Natural killer cell (primary cell): ENCODE results near the gene APOBEC3G. TPM values are rescaled to one million over a fixed set of nuclear protein-coding genes. Genes with fewer than 3 reads are reported as not detected.
"Not testable (repeated sequence)": the region's sequence is repeated elsewhere in the genome, so short reads cannot be mapped to it uniquely, and the experiment has no call there.

Source experiments
- ATAC-seq, 3 donors: fragments of 150-1000 bp in 2 of 3; fragments of 200-7000 bp in 1 of 3; cut with Tn5 transposase; 1 replicate in 1 of 3; 2 replicates in 2 of 3; pipeline ENCODE4 v1.10.0; 2021; ENCODE audit warnings: mild to moderate bottlenecking in 2 of 3, moderate library complexity in 2 of 3
- DNase-seq, 2 donors: peaks; one replicate each; pipeline versions ENCODE4 v3.0.0 to v3.0.0-alpha.2; 2013 to 2021; ENCODE audit warnings: mixed read lengths in 1 of 2
- H3K27ac ChIP-seq: one replicate; pipeline ENCODE4 v1.5.1; 2013; ENCODE audit warnings: mild to moderate bottlenecking, low read length
- H3K27me3 ChIP-seq: one replicate; pipeline ENCODE4 v1.6.1; 2013; ENCODE audit warnings: low read length; ENCODE audit not compliant: control insufficient read depth, insufficient read depth
- H3K36me3 ChIP-seq: one replicate; pipeline ENCODE4 v1.6.1; 2013; ENCODE audit warnings: low read length; ENCODE audit not compliant: control insufficient read depth, insufficient read depth
- H3K4me1 ChIP-seq: one replicate; pipeline ENCODE4 v1.6.1; 2013; ENCODE audit warnings: low read length; ENCODE audit not compliant: control insufficient read depth, insufficient read depth
- H3K4me3 ChIP-seq: one replicate; pipeline ENCODE4 v1.5.1; 2013; ENCODE audit warnings: low read length
- H3K9me3 ChIP-seq: one replicate; pipeline ENCODE4 v1.6.1; 2013; ENCODE audit warnings: low read length; ENCODE audit not compliant: control insufficient read depth, insufficient read depth
- H3K27ac Mint-ChIP-seq, 2 donors: one replicate each; pipeline ENCODE4 v1.8.0; 2022; ENCODE audit warnings: mild to moderate bottlenecking in 2 of 2, mixed read lengths in 2 of 2, moderate library complexity in 1 of 2
- H3K27me3 Mint-ChIP-seq, 2 donors: one replicate each; pipeline ENCODE4 v1.8.0; 2022; ENCODE audit warnings: low read depth in 2 of 2, mixed read lengths in 2 of 2
- H3K36me3 Mint-ChIP-seq: one replicate; pipeline ENCODE4 v1.8.0; 2022; ENCODE audit warnings: mixed read lengths
- H3K4me1 Mint-ChIP-seq, 2 donors: one replicate each; pipeline ENCODE4 v1.8.0; 2022; ENCODE audit warnings: mixed read lengths in 2 of 2
- H3K4me3 Mint-ChIP-seq: one replicate; pipeline ENCODE4 v1.8.0; 2022; ENCODE audit warnings: mild to moderate bottlenecking, moderate library complexity, mixed read lengths
- H3K9me3 Mint-ChIP-seq, 2 donors: one replicate each; pipeline ENCODE4 v1.8.0; 2022; ENCODE audit warnings: mixed read lengths in 2 of 2
- WGBS: methylation state at CpG from one replicate; pipeline ENCODE4 v1.1.7; 2013; ENCODE audit warnings: missing lambda C conversion rate; ENCODE audit not compliant: insufficient coverage; 5-methylcytosine and 5-hydroxymethylcytosine counted together
- intact Hi-C: fragments of 100-400 bp; cut with micrococcal nuclease; formaldehyde crosslinking; loops from one replicate; pipeline ENCODE4 v1.14.2; 2022
- total RNA-seq, 4 donors: library from RNA; stranded (reverse); fragments of 120-200 nt in 1 of 4; gene quantifications; one replicate each; pipeline versions ENCODE4 v1.2.3 to v1.2.4, GENCODE V29; 2013 to 2022
- TF ChIP-seq, protein P1 (sequence below): fragments of 200-600 bp; IDR thresholded peaks from one replicate; pipeline ENCODE4 v1.8.0; 2022; ENCODE audit warnings: antibody characterized with exemption

APOBEC3G gene
- total RNA-seq, result 100 to 1,000 TPM; 168 to 308 (median 237) TPM
- total RNA-seq (2013), result 267 TPM

DNA sequence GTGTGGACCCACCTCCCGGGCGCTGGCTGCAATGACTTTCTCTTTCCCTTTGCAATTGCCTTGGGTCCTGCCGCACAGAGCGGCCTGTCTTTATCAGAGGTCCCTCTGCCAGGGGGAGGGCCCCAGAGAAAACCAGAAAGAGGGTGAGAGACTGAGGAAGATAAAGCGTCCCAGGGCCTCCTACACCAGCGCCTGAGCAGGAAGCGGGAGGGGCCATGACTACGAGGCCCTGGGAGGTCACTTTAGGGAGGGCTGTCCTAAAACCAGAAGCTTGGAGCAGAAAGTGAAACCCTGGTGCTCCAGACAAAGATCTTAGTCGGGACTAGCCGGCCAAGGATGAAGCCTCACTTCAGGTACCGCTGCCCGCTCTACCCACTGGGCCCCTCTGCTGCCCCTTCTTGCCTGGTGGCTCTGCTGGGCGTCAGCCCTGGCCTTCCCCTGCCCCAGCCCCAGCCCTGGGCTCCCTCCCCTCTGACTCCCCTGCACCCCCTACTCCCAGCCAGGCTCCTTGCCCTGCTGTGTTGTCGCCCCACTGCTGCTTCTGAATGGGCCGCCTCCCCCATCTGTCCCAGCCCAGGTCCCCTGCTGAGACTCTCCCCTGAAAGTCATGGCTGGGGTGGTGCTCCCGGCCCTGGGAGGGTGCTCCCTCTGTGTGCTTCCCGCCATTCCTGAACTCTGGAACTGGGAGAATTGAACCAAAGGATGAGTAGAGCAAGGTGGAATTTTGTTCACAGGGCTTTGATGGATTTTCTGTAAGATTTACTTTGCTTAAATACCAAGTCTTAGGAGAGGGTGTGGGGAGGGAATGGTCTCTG lies at the start of gene APOBEC3G:
Gene APOBEC3G (plus strand): TSS at position 250 of the 815 bp plus-strand sequence. CDS start 87 bp downstream, at position 337.
- DNase-seq (peak; percentile 61 to 81), ATAC-seq (peak; percentile 77 to 91 (median 81))
- Mint-ChIP-seq H3K4me1 (peaks cover 58 to 73% of the 10 kb centered on the region in 2 donors), H3K27ac (peak within 1 kb of the TSS; percentile 98 to 99), H3K4me3 (peak within 1 kb of the TSS; percentile 99)
- H3K9me3 ChIP-seq, H3K27me3 ChIP-seq, H3K36me3 Mint-ChIP-seq, H3K9me3 Mint-ChIP-seq, H3K27me3 Mint-ChIP-seq: not testable (repeated sequence)
- peaks cover 60% of the 10 kb centered on the region for H3K4me1 ChIP-seq
- H3K36me3 ChIP-seq, result peaks cover 24% of the 10 kb centered on the region
- intact Hi-C loops, result loop anchor here (1.0 kb wide), 1 partner anchor 38 kb away; no protein-coding TSS in a partner anchor
- H3K4me3 ChIP-seq, result peak within 1 kb of the TSS; percentile 69
- 3% methylated on average over 13 of the region's 17 CpGs for WGBS
- peak within 1 kb of the TSS; percentile 87 for H3K27ac ChIP-seq

DNA sequence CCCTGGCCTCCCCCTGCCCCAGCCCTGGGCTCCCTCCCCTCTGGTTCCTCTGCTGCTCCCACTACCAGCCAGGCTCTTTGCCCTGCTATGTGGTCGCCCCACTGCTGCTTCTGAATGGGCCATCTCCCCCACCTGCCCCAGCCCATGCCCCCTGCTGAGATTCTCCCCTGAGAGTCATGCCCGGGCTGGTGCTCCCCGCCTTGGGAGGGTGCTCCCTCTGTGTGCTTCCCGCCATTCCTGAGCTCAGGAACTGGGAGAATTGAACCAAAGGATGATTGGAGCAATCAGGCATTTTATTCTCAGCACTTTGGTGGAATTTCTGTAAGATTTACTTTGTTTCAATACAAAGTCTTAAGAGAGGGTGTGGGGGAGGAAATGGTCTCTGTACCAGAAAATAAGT lies 49.4 kb upstream of the APOBEC3G start:
- Mint-ChIP-seq H3K27me3 (no peaks in the 10 kb centered on the region), H3K36me3 (no peaks in the 10 kb centered on the region), H3K9me3 (no peaks in the 10 kb centered on the region), H3K4me1 (peaks cover 5 to 39% of the 10 kb centered on the region in 2 donors), H3K4me3 (no peak overlapping the region), H3K27ac (peak overlapping the region; percentile 47 to 58)
- intact Hi-C loops, result loop anchor here (5.0 kb wide), 1 partner anchor 35 kb away; no protein-coding TSS in a partner anchor
- no peak for ATAC-seq
- peaks cover 30% of the 10 kb centered on the region for H3K4me1 ChIP-seq
- DNase-seq, result no peak
- no peak overlapping the region for H3K4me3 ChIP-seq
- TF ChIP-seq, protein P1, sequence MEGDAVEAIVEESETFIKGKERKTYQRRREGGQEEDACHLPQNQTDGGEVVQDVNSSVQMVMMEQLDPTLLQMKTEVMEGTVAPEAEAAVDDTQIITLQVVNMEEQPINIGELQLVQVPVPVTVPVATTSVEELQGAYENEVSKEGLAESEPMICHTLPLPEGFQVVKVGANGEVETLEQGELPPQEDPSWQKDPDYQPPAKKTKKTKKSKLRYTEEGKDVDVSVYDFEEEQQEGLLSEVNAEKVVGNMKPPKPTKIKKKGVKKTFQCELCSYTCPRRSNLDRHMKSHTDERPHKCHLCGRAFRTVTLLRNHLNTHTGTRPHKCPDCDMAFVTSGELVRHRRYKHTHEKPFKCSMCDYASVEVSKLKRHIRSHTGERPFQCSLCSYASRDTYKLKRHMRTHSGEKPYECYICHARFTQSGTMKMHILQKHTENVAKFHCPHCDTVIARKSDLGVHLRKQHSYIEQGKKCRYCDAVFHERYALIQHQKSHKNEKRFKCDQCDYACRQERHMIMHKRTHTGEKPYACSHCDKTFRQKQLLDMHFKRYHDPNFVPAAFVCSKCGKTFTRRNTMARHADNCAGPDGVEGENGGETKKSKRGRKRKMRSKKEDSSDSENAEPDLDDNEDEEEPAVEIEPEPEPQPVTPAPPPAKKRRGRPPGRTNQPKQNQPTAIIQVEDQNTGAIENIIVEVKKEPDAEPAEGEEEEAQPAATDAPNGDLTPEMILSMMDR, result no peak
- WGBS, result 95% methylated on average over 4 of the region's 4 CpGs
- no peak overlapping the region for H3K27ac ChIP-seq
- H3K36me3 ChIP-seq, result peaks cover 22% of the 10 kb centered on the region
- H3K9me3 ChIP-seq, result no peaks in the 10 kb centered on the region
- H3K27me3 ChIP-seq, result no peaks in the 10 kb centered on the region

DNA sequence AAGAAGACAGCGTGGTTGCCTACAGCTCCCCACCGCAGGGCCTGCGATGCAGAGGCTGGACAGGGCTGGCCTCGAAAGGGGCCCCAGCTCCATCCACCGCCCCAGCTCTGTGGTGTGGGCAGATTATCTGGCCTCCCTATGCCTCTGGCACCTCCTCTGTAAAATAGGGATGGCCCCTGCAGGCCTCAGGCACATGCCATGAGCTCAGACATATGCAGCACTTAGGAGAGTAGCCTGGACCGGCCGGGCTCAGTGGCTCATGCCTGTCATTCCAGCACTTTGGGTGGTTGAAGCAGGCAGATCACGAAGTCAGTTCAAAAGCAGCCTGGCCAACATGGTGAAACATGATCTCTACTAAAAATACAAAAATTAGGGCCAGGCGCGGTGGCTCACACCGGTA lies 48.8 kb upstream of the APOBEC3G start:
- Histone ChIP-seq H3K9me3 (no peaks in the 10 kb centered on the region), H3K27me3 (no peaks in the 10 kb centered on the region), H3K36me3 (peaks cover 20% of the 10 kb centered on the region), H3K4me1 (peaks cover 26% of the 10 kb centered on the region), H3K27ac (no peak overlapping the region), H3K4me3 (no peak overlapping the region)
- Mint-ChIP-seq H3K36me3 (no peaks in the 10 kb centered on the region), H3K27ac (peak overlapping the region; percentile 47 to 58), H3K4me1 (peaks cover 5 to 39% of the 10 kb centered on the region in 2 donors), H3K9me3 (no peaks in the 10 kb centered on the region), H3K4me3 (no peak overlapping the region), H3K27me3 (no peaks in the 10 kb centered on the region)
- ATAC-seq, result no peak
- TF ChIP-seq, protein P1, result no peak
- 95% methylated on average over 11 of the region's 11 CpGs for WGBS
- intact Hi-C loops, result loop anchor here (5.0 kb wide), 1 partner anchor 34 kb away; no protein-coding TSS in a partner anchor
- DNase-seq, result no peak

DNA sequence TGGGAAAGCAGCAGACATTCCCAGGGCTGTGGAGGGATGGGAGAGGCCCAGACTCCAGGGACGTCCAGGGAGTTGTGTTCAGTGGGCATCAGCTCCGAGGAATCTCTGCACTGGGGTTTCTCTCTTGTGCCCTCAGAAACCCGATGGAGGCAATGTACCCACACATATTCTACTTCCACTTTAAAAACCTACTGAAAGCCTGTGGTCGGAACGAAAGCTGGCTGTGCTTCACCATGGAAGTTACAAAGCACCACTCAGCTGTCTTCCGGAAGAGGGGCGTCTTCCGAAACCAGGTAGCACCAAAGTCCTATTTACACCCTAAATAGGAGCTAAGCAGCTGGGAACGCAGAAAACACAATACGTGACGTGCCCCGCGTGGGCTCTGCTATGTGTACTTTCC lies 47.8 kb upstream of the APOBEC3G start:
- intact Hi-C loops, result loop anchor here (5.0 kb wide), 1 partner anchor 33 kb away; no protein-coding TSS in a partner anchor
- H3K9me3 Mint-ChIP-seq, result no peaks in the 10 kb centered on the region
- H3K4me3 Mint-ChIP-seq, result no peak overlapping the region
- no peak overlapping the region for H3K27ac ChIP-seq
- H3K27ac Mint-ChIP-seq, result peak overlapping the region in 1 of 2 donors; percentile 18
- H3K4me3 ChIP-seq, result no peak overlapping the region
- WGBS, result 93% methylated on average over 13 of the region's 13 CpGs
- H3K27me3 Mint-ChIP-seq, result no peaks in the 10 kb centered on the region
- no peaks in the 10 kb centered on the region for H3K27me3 ChIP-seq
- no peak for ATAC-seq
- no peaks in the 10 kb centered on the region for H3K9me3 ChIP-seq
- peaks cover 11% of the 10 kb centered on the region for H3K36me3 ChIP-seq
- DNase-seq, result no peak
- TF ChIP-seq, protein P1, result no peak
- H3K36me3 Mint-ChIP-seq, result no peaks in the 10 kb centered on the region
- H3K4me1 Mint-ChIP-seq, result peaks cover 5 to 37% of the 10 kb centered on the region in 2 donors
- H3K4me1 ChIP-seq, result peaks cover 17% of the 10 kb centered on the region
